DMS 273 (cell line): ENCODE measurements around the gene MLH1.
"Not testable (repeated sequence)": the region's sequence is repeated elsewhere in the genome, so short reads cannot be mapped to it uniquely, and the experiment has no call there.

ENCODE experiments used
- DNase-seq: peaks from one replicate; lab custom pipeline; 2025; ENCODE audit not compliant: unreplicated experiment; lab: John Stamatoyannopoulos, UW

The MLH1 gene

DNA sequence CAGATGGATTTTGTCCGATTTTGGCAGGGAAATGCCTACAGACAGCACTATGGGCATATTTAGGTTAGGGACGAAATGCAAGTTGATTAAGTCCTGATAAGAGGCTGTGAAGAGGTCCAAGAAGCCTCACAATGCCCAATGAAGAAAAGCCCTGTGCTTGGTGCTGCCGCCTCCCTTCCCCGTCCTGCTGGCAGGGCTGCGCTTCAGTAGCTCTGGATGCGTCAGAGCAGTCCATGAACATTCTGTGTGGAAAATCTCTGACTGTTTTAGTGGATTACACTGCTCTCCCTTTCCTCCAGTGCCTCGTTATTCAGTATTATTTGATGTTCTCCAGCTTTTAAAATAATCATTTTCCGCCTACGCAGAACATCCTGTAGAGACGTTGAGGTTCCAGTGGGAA, 39.6 kb downstream of the MLH1 start:
- no peak for DNase-seq

DNA sequence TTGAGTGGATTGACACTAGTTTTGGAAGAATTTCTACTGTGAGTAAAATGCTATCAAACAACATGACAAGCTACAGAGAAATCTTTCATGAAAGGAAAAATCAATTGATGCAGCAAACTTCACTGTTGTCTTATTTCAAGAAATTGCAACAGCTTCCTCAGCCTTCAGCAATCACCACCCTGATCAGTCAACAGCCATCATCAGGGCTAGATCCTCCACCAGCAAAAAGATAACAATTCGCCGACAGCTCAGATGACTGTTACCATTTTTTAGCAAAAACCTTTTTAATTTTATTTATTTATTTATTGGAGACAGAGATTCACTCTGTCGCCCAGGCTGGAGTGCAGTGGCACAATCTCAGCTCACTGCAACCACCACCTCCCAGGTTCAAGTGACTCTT, 44.0 kb downstream of the MLH1 start:
- no peak for DNase-seq

DNA sequence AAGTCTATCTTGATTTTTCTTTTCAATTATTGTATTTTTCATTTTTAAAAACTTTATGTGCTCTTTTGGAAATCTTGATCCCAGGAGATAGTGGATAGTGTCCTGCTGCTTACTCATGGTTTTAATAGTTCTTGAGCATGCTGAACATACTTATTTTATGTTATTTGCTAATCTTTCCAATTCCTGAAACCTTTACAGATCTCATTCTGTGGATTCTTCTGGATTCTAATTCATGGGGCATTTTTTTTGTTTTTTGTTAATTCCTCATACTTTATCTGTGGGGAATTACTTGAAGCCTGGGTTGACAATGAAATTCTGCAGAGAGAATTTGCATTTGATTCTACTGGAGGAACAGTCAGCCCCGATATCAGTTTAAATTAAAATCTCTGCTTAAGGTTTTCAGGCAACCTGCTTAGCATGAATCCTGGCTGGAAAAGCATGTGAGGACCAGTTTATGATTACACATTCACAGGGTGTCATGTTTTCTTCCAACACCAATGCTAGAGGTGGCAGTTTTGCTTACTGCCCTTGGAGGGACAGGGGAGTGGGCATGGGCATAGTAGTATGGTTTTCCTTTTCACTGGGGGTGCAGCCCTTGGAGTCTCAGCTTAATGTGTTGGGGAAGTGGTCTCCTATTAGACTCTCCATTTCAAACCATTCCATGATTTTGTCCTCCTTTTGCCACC, 46.0 kb downstream of the MLH1 start:
- no peak for DNase-seq

DNA sequence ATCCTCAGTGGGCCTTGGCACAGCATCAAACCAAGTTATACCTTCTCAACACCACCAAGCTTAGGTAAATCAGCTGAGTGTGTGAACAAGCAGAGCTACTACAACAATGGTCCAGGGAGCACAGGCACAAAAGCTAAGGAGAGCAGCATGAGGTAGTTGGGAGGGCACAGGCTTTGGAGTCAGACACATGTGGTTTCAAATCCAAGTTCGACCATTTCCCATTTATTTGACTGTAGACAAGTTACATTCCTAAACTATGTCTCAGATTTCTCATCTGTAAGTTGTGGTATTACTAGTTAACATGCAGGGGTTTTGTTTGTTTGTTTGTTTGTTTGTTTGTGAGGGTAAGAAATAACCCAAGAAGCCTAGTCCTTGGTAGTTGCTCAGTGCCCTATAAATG, 46.9 kb downstream of the MLH1 start:
- no peak for DNase-seq

DNA sequence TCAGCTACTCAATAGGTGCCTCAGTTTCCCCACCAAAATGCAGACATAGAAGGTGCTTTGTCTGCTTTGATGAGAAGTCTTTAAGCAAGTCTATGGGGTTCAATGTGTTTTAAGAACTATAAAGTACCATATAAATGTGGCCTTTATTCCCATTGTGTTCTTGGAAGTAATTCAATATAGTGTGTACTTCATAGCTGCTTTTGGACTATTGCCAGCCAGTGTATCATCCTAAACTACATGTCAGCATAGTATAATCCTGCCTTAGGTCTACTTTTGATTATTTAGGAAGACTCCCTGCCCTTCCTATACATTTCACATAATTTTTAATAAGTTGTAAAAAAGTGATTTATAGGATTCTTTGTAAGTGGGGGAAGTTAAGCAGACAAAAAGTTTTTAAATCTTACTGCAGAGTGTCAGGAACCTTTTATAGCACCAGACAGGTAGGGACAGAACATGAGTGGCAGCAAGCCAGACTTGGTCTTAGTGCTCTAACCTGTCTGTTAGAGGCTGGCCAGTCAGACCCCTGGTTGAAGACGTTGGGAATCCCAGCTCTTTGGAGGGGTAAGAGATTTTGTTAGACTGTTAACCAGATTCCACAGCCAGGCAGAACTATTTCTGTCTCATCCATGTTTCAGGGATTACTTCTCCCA, 48.4 kb downstream of the MLH1 start:
- no peak for DNase-seq

DNA sequence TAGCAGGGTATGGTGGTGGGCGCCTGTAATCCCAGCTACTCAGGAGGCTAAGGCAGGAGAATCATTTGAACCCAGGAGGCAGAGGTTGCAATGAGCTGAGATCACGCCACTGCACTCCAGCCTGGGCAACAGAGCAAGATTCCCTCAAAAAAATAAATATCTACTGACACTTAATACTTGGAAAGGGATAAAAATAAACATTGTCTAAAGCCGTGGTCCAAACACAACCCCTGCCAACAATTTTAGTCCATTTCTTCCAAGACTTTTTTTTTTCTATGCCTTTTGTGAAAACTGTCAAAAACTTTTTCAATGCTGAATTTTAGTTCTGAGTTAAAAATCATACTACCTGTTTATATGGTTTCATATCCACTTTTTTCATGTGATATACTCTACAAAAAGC, 49.4 kb downstream of the MLH1 start:
- not testable (repeated sequence) for DNase-seq

DNA sequence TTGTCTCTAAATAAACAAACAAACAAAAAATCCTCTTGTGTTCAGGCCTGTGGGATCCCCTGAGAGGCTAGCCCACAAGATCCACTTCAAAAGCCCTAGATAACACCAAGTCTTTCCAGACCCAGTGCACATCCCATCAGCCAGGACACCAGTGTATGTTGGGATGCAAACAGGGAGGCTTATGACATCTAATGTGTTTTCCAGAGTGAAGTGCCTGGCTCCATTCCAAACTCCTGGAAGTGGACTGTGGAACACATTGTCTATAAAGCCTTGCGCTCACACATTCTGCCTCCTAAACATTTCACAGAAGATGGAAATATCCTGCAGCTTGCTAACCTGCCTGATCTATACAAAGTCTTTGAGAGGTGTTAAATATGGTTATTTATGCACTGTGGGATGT, 57.0 kb downstream of the MLH1 start:
- DNase-seq: peak; percentile 5

DNA sequence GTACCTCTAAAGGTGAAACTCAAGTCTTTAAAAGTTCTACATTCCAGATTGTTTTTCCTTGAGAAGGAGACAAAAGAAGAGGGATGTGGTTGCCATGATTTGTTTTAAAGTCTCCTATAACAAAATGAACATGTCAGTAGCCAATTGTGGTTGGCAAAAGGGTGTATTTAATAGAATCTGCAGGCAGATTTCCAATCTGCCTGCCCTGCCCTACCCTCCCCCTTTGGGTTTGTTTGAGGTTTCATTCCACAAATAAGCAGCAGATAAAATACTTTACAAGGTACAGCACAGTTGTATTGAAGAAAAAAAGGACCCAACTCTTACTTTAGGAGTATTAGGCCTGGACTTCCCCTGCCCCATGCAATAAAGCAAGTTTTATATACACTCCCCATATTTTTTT, 59.5 kb downstream of the MLH1 start:
- no peak for DNase-seq

DNA sequence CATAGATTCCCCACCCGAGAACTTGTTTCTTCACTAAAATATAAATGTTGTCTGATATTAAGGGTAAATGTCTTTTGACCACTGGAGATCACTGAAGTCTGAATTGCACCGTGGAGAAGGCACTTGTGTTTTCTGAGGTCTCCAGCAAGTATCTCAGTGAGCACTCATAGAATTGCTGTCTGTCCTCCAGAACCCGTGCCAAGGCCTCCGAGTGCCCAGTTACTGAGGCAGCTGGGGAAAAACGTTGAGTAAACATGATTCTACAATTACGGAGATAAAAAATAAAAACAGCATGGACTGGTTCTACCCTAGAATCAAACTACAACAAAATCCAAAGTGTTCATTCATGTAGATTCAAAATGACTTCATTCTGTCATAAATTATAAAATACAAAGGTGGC, 60.0 kb downstream of the MLH1 start:
- no peak for DNase-seq

DNA sequence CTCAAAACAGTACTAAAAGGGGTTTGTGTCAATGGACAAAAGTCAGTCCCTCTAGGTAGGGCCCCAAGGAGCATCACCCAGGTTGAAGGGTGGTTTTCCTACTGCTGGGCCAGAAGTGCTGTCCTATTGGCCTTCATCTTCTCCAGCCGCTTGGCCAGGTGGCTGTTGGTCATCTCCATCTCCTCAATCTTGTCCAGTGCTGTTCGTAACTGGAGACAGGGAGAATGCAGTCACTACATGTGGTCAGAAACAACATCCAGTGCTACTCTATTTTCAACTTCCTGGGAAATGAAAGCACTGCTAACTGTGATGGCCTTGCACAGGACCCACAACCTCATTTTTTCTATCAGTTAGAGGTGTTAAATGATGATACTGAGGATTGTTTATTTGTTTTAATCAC, 60.4 kb downstream of the MLH1 start:
- no peak for DNase-seq

DNA sequence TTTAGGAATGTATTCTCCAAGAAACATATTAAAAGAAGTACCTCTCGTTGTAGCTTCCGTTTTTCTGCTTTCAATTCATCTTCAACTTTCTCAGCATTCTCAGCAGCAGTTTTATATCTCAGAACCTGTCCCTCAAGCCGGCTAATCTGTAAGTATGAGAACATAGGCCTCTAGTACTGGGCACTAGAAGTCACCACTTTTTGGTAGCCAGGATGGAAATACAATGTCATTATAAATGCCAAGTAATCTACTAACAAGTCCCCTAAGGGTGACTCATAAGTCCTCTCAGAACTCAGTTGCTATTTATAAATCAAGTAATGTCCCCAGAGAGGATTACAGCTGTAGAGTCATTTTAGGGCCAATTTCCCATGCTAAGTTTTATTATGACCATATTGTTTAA, 61.1 kb downstream of the MLH1 start:
- peak; percentile 30 for DNase-seq

DNA sequence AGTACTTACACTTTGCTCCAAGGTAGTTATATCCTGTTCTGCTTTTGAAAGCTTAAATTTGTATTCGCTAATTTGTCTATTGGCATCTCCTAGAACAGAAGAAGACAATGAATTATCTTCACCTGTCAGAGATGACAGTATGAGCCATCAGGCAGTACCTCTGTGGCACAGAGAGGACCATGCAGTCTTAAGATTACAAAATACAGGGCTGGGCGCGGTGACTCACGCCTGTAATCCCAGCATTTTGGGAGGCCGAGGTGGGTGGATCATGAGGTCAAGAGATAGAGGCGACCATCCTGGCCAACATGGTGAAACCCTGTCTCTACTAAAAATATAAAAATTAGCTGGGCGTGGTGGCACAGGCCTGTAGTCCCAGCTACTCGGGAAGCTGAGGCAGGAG, 61.8 kb downstream of the MLH1 start:
- not testable (repeated sequence) for DNase-seq

DNA sequence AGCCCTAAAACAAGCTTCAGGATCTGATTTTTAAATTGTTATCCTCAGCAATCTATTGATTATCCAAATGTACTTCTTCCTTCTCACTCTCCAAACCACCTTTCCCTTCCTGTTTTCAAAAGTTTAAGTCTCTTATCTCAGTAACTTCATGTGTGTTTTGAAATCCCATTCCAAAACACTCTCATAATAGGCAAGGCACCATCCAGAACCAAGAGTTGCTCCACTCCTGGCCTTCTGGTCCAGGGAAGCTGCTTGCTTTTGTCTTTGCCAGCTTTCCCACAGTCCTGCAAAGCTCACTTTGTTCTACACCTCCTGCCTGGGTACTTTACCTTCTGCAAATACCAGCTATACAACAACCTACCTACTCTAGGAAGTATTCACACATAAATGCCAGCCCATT, 63.5 kb downstream of the MLH1 start:
- DNase-seq: no peak

DNA sequence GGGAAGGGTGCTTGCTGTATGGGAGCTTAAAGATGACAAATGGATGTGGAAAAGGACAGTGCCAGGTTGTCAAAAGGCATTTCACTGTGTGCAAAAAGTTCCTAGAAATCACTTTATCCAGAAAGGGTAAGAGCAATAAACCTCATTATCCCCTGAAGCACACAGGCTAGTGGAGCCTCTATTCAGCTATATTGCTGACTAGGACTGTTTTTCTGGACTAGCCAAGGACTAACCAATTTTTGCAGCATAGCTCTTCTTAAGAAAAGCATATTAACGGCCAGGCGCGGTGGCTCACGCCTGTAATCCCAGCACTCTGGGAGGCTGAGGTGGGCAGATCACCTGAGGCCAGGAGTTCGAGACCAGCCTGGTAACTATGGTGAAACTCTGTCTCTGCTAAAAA, 64.8 kb downstream of the MLH1 start:
- DNase-seq: no peak

DNA sequence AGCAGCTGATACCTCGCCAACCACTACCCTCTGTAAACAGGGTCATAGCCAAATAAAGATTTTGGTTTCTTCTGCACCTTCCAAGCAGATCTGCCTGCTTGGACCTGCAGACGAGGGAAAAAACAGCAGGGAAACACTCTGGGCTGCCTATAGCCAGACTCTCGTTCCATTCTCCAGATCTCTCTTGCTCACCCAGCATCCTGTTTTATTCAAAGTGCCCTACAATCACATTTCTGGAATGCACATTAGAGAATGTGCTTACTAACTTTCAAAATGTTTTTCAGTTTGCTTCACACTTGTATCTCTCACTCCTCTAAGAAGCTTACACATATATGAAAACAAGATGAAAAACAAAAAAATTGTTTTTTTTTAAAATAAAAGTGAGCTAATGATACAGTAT, 71.4 kb downstream of the MLH1 start:
- no peak for DNase-seq

DNA sequence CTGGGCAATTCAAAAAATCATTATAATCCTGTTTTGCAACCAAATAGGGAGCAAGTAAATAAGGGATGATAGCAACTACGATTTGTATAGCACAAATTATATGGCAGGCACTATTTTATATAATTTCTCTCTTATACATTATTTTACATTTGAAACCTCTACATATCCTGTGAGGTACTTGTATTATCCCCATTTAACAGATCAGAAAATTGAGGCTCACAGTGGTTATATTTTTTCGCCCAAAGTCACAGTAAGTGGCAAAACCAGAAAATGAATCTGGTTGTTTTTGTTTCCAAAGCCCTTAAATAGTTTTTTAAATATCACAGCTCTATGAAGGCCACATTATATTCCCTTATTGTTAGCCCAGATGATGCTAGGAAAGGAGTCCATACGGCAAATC, 74.3 kb downstream of the MLH1 start:
- no peak for DNase-seq

DNA sequence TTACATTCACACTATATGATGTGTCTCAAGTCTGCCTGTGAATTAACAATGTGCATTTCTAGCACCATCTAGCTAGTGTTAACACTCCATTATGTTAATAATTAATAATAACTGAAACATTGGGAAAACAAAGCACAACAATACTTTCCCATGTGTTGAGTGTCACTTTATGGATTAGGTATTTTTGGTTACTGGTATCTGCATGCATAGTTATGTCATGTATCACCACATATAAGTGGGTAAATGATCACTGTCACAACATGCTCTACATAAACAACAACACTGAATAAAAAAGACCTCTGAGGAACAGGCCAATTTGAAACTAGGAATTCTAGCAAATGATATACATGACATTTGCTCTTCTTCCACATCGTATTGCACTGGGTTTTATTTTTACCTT, 74.7 kb downstream of the MLH1 start:
- no peak for DNase-seq

DNA sequence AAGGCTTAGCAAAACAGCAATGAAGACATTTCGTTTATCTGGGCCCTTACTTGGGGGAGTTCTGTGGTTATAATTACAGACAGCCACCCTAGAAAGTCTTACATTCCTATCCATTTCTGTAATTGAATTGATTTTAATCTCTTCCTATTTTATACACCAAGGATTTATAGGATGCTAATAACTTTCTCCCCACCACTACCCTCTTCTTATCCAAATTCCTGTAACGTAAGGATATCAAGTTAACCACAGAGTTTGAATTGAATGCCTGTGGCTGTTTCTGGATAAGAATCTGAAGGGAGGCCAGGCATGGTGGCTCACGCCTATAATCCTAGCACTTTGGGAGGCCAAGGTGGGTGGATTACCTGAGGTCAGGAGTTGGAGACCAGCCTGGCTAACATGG, 78.6 kb downstream of the MLH1 start:
- DNase-seq: no peak

DNA sequence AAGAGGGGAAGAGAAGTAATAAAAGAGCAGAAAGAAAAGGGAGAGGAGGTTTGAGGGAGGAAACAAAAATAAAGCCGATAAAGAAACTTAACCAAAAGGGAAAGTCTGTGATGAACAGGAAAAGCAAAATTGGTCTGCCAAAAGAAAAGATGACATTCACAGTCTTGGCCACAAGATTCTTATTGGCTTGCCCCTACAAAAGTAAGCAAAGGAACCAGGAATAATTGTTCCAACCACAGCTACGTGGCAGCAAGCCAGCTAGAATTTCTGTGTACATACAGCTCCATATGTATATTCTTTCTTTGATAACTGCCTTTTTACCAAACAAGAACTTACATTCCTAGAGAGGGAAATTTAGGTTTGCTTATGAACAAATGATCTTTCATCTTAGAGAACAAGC, 79.6 kb downstream of the MLH1 start:
- peak; percentile 42 for DNase-seq

DNA sequence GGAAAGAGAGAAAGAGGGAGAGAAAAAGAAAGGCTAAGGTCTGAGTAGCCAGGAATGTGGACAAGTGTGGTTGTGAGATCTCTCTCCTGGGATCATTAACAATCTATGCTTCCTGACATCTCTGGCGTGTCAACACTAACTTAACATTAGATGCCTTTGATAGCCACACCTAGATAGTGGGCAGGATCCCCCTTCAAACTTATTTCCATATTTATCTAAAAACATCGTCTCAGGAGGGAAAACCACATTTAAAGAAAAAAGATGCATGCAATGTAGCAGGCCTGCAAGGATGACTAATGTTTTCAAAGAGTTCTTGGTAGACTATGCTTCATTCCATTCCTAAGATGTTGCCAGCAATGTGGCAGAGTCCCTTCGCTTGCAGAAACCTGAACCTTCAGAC, 80.9 kb downstream of the MLH1 start:
- no peak for DNase-seq

DNA sequence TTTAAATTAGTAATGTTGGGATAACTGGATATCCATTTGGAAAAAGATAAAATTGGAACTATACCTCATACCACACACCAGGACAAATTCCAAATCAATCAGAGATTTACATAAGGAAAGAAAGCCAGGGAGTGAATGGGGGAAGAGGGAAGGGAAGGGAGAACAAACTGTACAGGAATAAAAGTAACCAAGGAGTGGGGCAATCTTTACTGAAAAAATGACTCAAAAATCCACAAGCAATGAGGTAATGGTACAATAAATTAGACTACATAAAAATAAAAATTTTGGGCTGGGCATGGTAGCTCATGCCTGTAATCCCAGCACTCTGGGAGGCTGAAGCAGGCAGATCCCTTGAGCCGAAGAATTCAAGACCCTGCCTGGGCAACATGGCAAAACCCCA, 82.6 kb downstream of the MLH1 start:
- DNase-seq: no peak

DNA sequence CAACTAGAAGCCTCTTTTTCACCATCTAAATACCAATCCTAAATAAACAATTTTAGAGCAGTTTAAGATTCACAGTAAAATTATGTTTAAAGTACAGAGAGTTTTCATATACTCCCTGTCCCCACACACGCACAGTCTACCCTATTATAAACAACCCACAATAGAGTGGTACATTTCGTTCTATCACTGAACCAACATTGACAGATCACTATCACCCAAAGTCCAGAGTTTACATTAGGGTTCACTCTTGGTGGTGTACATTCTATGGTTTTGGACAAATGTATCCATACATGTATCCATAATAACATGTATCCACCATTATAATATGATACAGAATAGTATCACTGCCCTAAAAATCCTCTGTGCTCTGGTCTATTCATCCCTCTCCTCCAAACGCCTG, 89.0 kb downstream of the MLH1 start:
- DNase-seq: no peak

DNA sequence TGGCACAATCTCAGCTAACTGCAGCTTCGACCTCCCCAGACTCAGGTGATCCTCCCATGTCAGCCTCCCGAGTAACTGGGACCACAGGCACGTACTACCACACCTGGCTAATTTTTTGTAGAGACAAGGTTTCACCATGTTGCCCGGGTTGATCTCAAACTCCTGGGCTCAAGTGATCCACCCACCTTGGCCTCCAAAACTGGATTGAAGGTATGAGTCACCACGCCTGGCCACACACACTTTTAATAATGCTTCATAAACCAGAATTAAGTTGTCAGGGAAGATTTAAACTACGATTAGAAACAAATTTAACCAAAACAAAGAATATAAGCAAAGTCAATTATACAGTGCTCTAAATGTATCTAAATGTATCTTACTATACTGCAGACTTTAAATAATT, 93.6 kb downstream of the MLH1 start:
- DNase-seq: no peak
